DND-41 (cell line): ENCODE measurements around the gene DLX5.

Experiments
- EZH2 ChIP-seq: IDR thresholded peaks from 3 replicates; pipeline ENCODE4 v1.6.1; 2012; ENCODE audit warnings: borderline replicate concordance, low read depth, mild to moderate bottlenecking, moderate library complexity, low read length, inconsistent platforms; ENCODE audit not compliant: severe bottlenecking
- TF ChIP-seq, protein P1 (sequence below): IDR thresholded peaks from 2 replicates; pipeline ENCODE4 v1.5.1; 2012; ENCODE audit warnings: borderline replicate concordance, low read length, moderate library complexity, mild to moderate bottlenecking; ENCODE audit not compliant: poor library complexity, severe bottlenecking; ENCODE audit errors: extremely low read depth

DNA sequence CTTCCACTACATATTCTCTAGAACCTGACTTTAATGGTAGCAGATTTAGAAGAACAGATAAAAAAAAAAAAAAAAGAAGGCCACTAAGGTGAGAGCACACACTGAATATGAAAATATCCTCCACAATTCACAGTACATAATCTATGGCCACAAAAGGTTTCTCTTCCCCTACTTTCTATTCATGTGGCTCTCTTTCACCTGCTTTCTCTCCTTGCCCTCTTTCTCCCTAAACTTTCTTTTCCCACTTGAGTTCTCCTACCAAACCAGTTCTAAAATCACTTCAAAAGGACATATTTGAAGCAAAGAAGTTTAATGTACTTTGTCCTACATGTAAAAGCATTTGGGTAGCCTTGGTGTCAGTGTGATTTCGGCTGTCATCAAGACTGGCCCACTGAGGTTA lies 37.7 kb downstream of the DLX5 start:
- no peak for TF ChIP-seq EZH2
- TF ChIP-seq, protein P1, sequence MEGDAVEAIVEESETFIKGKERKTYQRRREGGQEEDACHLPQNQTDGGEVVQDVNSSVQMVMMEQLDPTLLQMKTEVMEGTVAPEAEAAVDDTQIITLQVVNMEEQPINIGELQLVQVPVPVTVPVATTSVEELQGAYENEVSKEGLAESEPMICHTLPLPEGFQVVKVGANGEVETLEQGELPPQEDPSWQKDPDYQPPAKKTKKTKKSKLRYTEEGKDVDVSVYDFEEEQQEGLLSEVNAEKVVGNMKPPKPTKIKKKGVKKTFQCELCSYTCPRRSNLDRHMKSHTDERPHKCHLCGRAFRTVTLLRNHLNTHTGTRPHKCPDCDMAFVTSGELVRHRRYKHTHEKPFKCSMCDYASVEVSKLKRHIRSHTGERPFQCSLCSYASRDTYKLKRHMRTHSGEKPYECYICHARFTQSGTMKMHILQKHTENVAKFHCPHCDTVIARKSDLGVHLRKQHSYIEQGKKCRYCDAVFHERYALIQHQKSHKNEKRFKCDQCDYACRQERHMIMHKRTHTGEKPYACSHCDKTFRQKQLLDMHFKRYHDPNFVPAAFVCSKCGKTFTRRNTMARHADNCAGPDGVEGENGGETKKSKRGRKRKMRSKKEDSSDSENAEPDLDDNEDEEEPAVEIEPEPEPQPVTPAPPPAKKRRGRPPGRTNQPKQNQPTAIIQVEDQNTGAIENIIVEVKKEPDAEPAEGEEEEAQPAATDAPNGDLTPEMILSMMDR = no peak
